Fibroblast of upper back skin (primary cell): ENCODE data around the gene STIM1.
A peak's percentile ranks its signal among the peaks of the same experiment; 100 is the strongest.

Experiments used
- DNase-seq: peaks from one replicate; pipeline ENCODE4 v3.0.0-alpha.2; 2013

STIM1 gene

GRCh38 chr11:3831378-3832239 is 23.9 kb upstream of the STIM1 start:
- no peak for DNase-seq

- DNase-seq = no peak
Observed at GRCh38 chr11:3832816-3833215, 22.6 kb upstream of the STIM1 start.

GRCh38 chr11:3833449-3833848 is 22.0 kb upstream of the STIM1 start:
- DNase-seq = no peak

- DNase-seq = no peak
Observed at GRCh38 chr11:3834349-3834663, 21.2 kb upstream of the STIM1 start.

GRCh38 chr11:3834664-3835461 is 20.6 kb upstream of the STIM1 start:
- DNase-seq = peak; percentile 31

- no peak for DNase-seq
Observed at GRCh38 chr11:3835751-3836150, 19.7 kb upstream of the STIM1 start.

- no peak for DNase-seq
Observed at GRCh38 chr11:3836903-3837302, 18.6 kb upstream of the STIM1 start.

GRCh38 chr11:3837793-3838192 is 17.7 kb upstream of the STIM1 start:
- peak; percentile 31 for DNase-seq

- no peak for DNase-seq
Observed at GRCh38 chr11:3838504-3838903, 17.0 kb upstream of the STIM1 start.

GRCh38 chr11:3840004-3840869 is 15.2 kb upstream of the STIM1 start:
- DNase-seq = no peak

- peak; percentile 77 for DNase-seq
Observed at GRCh38 chr11:3840870-3841425, 14.5 kb upstream of the STIM1 start, which contains the start of gene RHOG. Gene RHOG, minus strand, starts transcription at chr11:3840959. Its CDS starts 12,821 bp downstream, at chr11:3828138.

GRCh38 chr11:3841426-3842350 is 13.8 kb upstream of the STIM1 start:
- peak; percentile 79 for DNase-seq

GRCh38 chr11:3843326-3843725 is 12.1 kb upstream of the STIM1 start:
- no peak for DNase-seq

GRCh38 chr11:3845246-3845645 is 10.2 kb upstream of the STIM1 start:
- no peak for DNase-seq

GRCh38 chr11:3845670-3846069 is 9.8 kb upstream of the STIM1 start:
- DNase-seq = no peak

GRCh38 chr11:3849297-3849874 is 6.1 kb upstream of the STIM1 start:
- DNase-seq = peak; percentile 47

GRCh38 chr11:3853545-3853842 is 2.0 kb upstream of the STIM1 start:
- no peak for DNase-seq

- DNase-seq = no peak
Observed at GRCh38 chr11:3853899-3854659, 1.4 kb upstream of the STIM1 start.

GRCh38 chr11:3854660-3854976 is 846 bp upstream of the STIM1 start:
- DNase-seq = no peak

- no peak for DNase-seq
Observed at GRCh38 chr11:3855808-3856491, 486 bp downstream of the STIM1 start.
